HepG2 (cell line): Measurements from ENCODE around the gene SGSM1. TPM values are rescaled to one million over a fixed set of nuclear protein-coding genes. Genes with fewer than 3 reads are reported as not detected.
A peak's percentile ranks its signal among the peaks of the same experiment; 100 is the strongest.

ENCODE experiments used
- ATF4 ChIP-seq, 2 experiments: fragments of 450-650 bp in 1 of 2; sonication (generic) in 1 of 2; formaldehyde crosslinking; IDR thresholded peaks; 2 replicates each; pipeline versions ENCODE4 v1.5.0 to v1.8.0; 2020 to 2022; ENCODE audit warnings: mild to moderate bottlenecking in 1 of 2, missing genetic modification reagents in 1 of 2
- ATF7-NPFF ChIP-seq: sonication (generic); formaldehyde crosslinking; IDR thresholded peaks from 2 replicates; pipeline ENCODE4 v1.8.1; 2023; ENCODE audit warnings: mild to moderate bottlenecking, low read depth, missing genetic modification reagents, moderate library complexity
- FIP1L1 ChIP-seq: fragments of 200-400 bp; formaldehyde crosslinking; IDR thresholded peaks from 2 replicates; pipeline ENCODE4 v1.6.1; 2018; ENCODE audit warnings: low read depth, mild to moderate bottlenecking, low read length, moderate library complexity, borderline replicate concordance; ENCODE audit not compliant: insufficient read depth
- GFI1 ChIP-seq: sonication (generic); formaldehyde crosslinking; IDR thresholded peaks from 2 replicates; pipeline ENCODE4 v1.5.0; 2020; ENCODE audit warnings: missing genetic modification reagents, mild to moderate bottlenecking, borderline replicate concordance
- HDAC1 ChIP-seq: sonication (generic); formaldehyde crosslinking; IDR thresholded peaks from 2 replicates; pipeline ENCODE4 v1.5.1; 2020; ENCODE audit warnings: mild to moderate bottlenecking, missing genetic modification reagents
- HNF4A ChIP-seq: sonication (generic); formaldehyde crosslinking; IDR thresholded peaks from 2 replicates; pipeline ENCODE4 v1.4.0; 2020; ENCODE audit warnings: missing genetic modification reagents
- MXD1 ChIP-seq: sonication (generic); formaldehyde crosslinking; IDR thresholded peaks from 2 replicates; pipeline ENCODE4 v1.4.0; 2020; ENCODE audit warnings: mild to moderate bottlenecking, missing genetic modification reagents
- PAX8 ChIP-seq: sonication (generic); formaldehyde crosslinking; IDR thresholded peaks from 2 replicates; pipeline ENCODE4 v1.8.0; 2022; ENCODE audit warnings: mild to moderate bottlenecking, missing genetic modification reagents, borderline replicate concordance
- POLR2A ChIP-seq, 2 experiments: IDR thresholded peaks; 2 replicates each; pipeline ENCODE4 v1.6.1; 2011; ENCODE audit warnings: low read depth in 2 of 2, low read length in 2 of 2, mild to moderate bottlenecking in 1 of 2, moderate library complexity in 1 of 2; ENCODE audit not compliant: insufficient read depth in 1 of 2
- REL ChIP-seq: sonication (generic); formaldehyde crosslinking; conservative IDR thresholded peaks from 2 replicates; pipeline ENCODE4 v1.8.0; 2022; ENCODE audit warnings: mild to moderate bottlenecking, missing genetic modification reagents, moderate library complexity
- STAG1 ChIP-seq: sonication (generic); formaldehyde crosslinking; IDR thresholded peaks from 2 replicates; pipeline ENCODE4 v1.4.0; 2020; ENCODE audit warnings: missing genetic modification reagents
- TBP ChIP-seq: sonication (generic); formaldehyde crosslinking; IDR thresholded peaks from 2 replicates; pipeline ENCODE4 v1.5.0; 2020; ENCODE audit warnings: missing genetic modification reagents
- ZFP90 ChIP-seq: sonication (generic); formaldehyde crosslinking; IDR thresholded peaks from 2 replicates; pipeline ENCODE4 v1.8.0; 2022; ENCODE audit warnings: missing genetic modification reagents, mild to moderate bottlenecking, inconsistent platforms, borderline replicate concordance
- ZKSCAN8 ChIP-seq: IDR thresholded peaks from 2 replicates; pipeline ENCODE4 v1.6.1; 2016; ENCODE audit warnings: borderline replicate concordance, missing genetic modification reagents, missing compliant biosample characterization
- ZNF207 ChIP-seq: fragments of 450-650 bp; IDR thresholded peaks from 2 replicates; pipeline ENCODE4 v1.6.1; 2016; ENCODE audit warnings: antibody characterized with exemption, borderline replicate concordance
- ZNF274 ChIP-seq: sonication (generic); formaldehyde crosslinking; IDR thresholded peaks from 2 replicates; pipeline ENCODE4 v1.5.1; 2020; ENCODE audit warnings: mild to moderate bottlenecking, missing genetic modification reagents
- ZNF331 ChIP-seq: sonication (generic); formaldehyde crosslinking; IDR thresholded peaks from 2 replicates; pipeline ENCODE4 v1.4.0; 2020; ENCODE audit warnings: missing genetic modification reagents
- ZNF414 ChIP-seq: sonication (generic); formaldehyde crosslinking; IDR thresholded peaks from 2 replicates; pipeline ENCODE4 v1.5.0; 2020; ENCODE audit warnings: missing genetic modification reagents
- ZNF687 ChIP-seq: sonication (generic); formaldehyde crosslinking; IDR thresholded peaks from 2 replicates; pipeline ENCODE4 v1.5.1; 2020; ENCODE audit warnings: mild to moderate bottlenecking, missing genetic modification reagents, moderate library complexity
- ZNF740 ChIP-seq: sonication (generic); formaldehyde crosslinking; IDR thresholded peaks from 2 replicates; pipeline ENCODE4 v1.4.0; 2020; ENCODE audit warnings: missing genetic modification reagents
- ZNF777 ChIP-seq: sonication (generic); formaldehyde crosslinking; IDR thresholded peaks from 2 replicates; pipeline ENCODE4 v1.4.0; 2020; ENCODE audit warnings: missing genetic modification reagents
- ZNF780A ChIP-seq: sonication (generic); formaldehyde crosslinking; IDR thresholded peaks from 2 replicates; pipeline ENCODE4 v1.8.0; 2022; ENCODE audit warnings: mild to moderate bottlenecking, missing genetic modification reagents, moderate library complexity
- ZNF816 ChIP-seq: sonication (generic); formaldehyde crosslinking; IDR thresholded peaks from 2 replicates; pipeline ENCODE4 v1.8.0; 2022; ENCODE audit warnings: missing genetic modification reagents, mild to moderate bottlenecking, borderline replicate concordance
- polyA plus RNA-seq, 8 experiments: library from polyadenylated mRNA; depleted of rRNA in 3 of 8; stranded (reverse) in 7 of 8; unstranded in 1 of 8; fragments of >200 nt; fragmentation: Illumina TruSeq in 4 of 8; extraction: Trizol in 4 of 8; gene quantifications; 2 replicates each; pipeline versions ENCODE4 v1.2.1 to v1.2.3, GENCODE V29; 2011 to 2016; ENCODE audit warnings: low read depth in 4 of 8, missing spikeins in 1 of 8, mixed read lengths in 1 of 8; ENCODE audit not compliant: insufficient read depth in 1 of 8
- total RNA-seq, 5 experiments: library from RNA; depleted of rRNA; stranded (reverse); fragments of >200 nt; fragmentation: Illumina TruSeq; extraction: Trizol; gene quantifications; 2 replicates each; pipeline ENCODE4 v1.2.3, GENCODE V29; 2016; ENCODE audit warnings: low read depth in 1 of 5

Gene SGSM1
- total and polyA plus RNA-seq, 2 of the 13 experiments (the other 11 are each of a cell fraction or from before 2014, with no cell fraction given) = 0.07 TPM; not detected in 1

GRCh38 chr22:24953384-24954113 lies 147.5 kb downstream of the SGSM1 start (continued):
- TF ChIP-seq HNF4A (0 out of 2 replicates have a peak, but pooled peaks have one; percentile 2), ZNF780A (no peak), ZNF207 (no peak), ZNF740 (CRISPR knock-in tag) (peak; percentile 35; the same call in 1 of the 2 replicates), HDAC1 (peak; percentile 44; the same call in 1 of the 2 replicates), ATF7-NPFF (CRISPR knock-in tag) (no peak), MXD1 (peak; percentile 70; the same call in 1 of the 2 replicates), ZNF274 (CRISPR knock-in tag) (0 out of 2 replicates have a peak, but pooled peaks have one; percentile 24), TBP (CRISPR knock-in tag) (no peak), ZNF777 (CRISPR knock-in tag) (0 out of 2 replicates have a peak, but pooled peaks have one; percentile 16), ZNF331 (CRISPR knock-in tag) (peak; percentile 5; the same call in 1 of the 2 replicates), ATF4 (CRISPR knock-in tag; IDR thresholded peaks at IDR 0.05) (0 out of 4 replicates have a peak, but pooled peaks of 1 of the 2 experiments have one; percentile 32), GFI1 (no peak), ZKSCAN8 (0 out of 2 replicates have a peak, but pooled peaks have one; percentile 5), PAX8 (CRISPR knock-in tag) (0 out of 2 replicates have a peak, but pooled peaks have one; percentile 22), STAG1 (CRISPR knock-in tag) (no peak), POLR2A (IDR thresholded peaks at IDR 0.05; ENCODE audit: insufficient read depth in 1 of 2, low read depth in 2 of 2, low read length in 2 of 2) (peak in 1 of 2 experiments; percentile 24; a peak in 2 of 4 replicates), ZNF414 (CRISPR knock-in tag) (peak; percentile 27; the same call in 1 of the 2 replicates), REL (CRISPR knock-in tag) (no peak), ZNF816 (0 out of 2 replicates have a peak, but pooled peaks have one; percentile 20), FIP1L1 (no peak), ZNF687 (peak; percentile 85), ZFP90 (CRISPR knock-in tag) (no peak)
